GM21447 (cell line): ENCODE results near the gene APOL1.
"Not testable (repeated sequence)": the region's sequence is repeated elsewhere in the genome, so short reads cannot be mapped to it uniquely, and the experiment has no call there.

Experiments
- ATAC-seq: cut with Tn5 transposase; IDR thresholded peaks from one replicate; pipeline ENCODE4 v1.9.1; 2021; ENCODE audit not compliant: unreplicated experiment

APOL1 gene

GRCh38 chr22:36290391-36291075 lies 37.6 kb downstream of the APOL1 start:
- ATAC-seq = not testable (repeated sequence)

GRCh38 chr22:36291831-36292740 lies 39.2 kb downstream of the APOL1 start:
- no peak for ATAC-seq

DNA sequence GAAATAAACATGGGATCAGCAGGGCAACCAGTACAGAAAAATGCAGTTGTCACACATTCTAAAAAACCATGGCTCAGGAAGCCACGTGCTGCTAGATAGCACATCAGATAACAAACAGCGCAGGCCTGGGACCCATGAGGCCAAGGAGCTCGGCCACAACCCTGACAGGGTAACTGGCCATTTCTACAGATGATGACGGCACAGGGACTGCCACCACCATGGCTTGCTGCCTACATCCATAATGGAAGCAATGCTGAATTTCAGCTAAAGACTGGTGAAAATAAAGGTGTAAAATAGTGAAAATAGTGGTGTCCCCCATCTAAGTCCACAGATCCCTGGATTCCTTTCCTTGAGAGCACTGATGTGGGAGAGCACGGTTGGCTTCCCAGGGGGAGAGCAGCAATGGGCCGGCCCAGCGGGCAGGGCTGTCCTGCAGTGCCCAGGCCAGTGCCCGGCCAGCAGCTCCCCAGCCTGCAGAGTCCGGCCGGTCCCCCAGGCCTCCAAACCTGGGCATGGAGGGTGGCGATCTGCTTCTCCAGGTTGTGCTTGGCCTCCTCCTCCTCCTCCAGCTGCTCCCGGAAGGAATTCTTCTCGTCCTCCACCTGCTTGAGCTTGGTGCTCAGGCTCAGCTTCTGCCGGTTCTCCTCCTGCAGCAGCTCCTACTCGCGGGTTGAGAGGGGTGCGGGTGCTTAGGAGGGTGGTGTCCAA lies 40.0 kb downstream of the APOL1 start:
- no peak for ATAC-seq

DNA sequence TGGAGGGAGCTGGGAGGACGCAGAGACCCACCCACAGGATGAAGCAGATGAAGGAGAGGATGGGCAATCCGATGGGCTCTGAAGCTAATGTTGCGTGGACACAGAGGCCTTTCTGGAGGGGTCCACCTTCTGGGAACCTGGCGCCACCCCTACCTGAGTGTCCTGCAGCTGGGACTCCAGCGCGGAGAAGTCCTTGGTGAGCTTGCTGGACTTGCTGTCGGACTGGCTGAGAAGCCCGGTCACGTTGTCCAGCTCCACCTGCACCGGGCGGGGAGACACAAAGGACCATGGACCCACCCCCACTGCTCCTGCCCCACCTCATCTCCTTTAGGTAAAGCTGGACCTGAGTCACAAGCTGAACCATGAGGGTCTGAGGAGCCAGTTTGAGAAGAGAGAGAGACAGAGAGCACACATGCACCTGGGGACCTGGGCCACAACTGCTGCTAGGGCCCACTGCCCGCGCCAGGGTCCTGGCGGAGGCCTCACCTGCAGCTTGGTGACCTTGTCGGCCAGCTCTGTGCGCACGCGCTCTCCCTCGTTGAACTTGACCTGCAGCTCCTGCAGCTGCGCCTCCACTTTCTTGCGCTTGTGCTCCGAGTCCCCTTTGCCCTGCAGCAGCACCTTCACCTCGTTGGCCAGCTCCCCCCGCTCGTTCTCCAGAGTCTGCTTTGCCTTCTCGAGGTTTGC lies 40.8 kb downstream of the APOL1 start:
- no peak for ATAC-seq

DNA sequence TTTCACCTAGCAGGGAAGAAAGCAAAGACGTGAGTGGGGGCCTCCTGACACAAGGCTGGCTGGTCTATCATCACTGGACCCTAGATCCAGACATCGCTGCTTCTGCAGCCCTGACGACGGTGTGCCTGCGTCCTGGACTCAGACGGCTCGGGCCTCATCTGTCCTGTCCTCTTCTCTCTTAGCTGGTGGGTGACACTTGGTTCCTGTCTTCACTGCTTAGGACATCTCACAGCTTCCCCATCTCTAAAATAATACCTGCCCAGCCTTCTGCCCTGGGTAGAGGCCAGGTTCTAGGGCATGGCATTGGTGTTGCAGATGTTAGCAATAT lies 41.3 kb downstream of the APOL1 start:
- no peak for ATAC-seq

DNA sequence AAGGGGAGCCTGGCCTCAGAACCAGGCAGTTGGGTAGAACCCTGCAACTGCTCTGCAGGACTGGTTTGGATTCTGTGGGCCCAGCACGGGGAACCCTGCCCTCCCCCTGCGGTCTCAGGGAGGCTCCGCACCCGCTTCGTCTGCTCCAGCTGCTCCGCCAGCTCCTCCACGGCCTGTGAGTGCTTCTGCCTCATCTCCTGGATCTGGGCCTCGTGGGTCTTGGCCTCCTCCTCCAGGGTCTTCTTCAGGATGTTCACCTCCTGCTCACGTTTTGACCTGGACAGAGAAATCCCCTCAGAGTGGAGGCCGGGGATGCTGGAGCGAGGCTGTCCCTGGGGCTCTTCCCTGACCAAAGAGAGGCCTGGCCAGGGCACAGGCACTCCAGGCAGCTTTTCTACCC lies 41.9 kb downstream of the APOL1 start:
- no peak for ATAC-seq

- ATAC-seq = no peak
Measured at GRCh38 chr22:36295247-36295646, 42.3 kb downstream of the APOL1 start.

GRCh38 chr22:36296690-36297089 lies 43.8 kb downstream of the APOL1 start:
- ATAC-seq = no peak

GRCh38 chr22:36297568-36297967 lies 44.6 kb downstream of the APOL1 start:
- no peak for ATAC-seq

DNA sequence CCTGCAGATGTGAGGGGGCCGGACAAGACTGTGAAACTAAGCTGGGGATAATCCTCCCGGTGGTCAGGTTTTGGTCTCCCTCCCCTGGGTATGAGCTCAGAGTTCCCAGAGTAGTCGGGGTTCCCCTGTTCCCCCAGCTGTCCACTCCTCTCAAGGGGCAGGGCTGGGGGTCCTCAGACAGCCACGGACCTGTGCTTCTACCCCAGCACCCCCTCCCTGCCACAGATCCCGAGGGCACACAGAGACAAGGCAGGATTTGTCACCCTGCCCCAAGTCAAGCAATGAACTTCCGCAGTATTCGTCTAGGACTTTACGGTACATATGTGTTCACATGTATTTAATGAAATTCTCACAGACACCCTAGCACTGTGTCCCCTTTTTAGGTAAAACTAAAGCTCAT lies 45.2 kb downstream of the APOL1 start:
- no peak for ATAC-seq

- ATAC-seq = no peak
Measured at GRCh38 chr22:36298601-36299000, 45.7 kb downstream of the APOL1 start.

DNA sequence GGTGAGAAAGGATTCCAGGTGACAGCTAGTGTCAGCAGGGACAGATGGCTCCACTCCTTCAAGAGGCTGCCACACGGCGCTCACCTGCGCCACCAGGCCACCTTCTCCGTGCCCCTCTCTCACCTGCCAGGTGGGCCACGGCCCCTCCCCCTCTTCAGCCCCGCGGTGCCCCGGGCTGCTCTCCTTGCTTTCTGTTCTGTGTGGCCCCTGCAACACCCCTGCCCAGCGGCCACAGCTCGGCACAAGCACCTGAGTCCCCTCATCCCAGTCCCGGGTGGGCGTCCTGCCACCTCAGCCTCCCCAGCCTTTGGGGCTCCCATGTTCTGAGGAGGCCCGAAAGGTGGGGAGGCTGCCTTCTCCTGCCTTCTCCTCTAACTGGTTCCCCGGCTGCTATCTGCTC lies 46.4 kb downstream of the APOL1 start:
- ATAC-seq = no peak

GRCh38 chr22:36299911-36300310 lies 47.0 kb downstream of the APOL1 start:
- ATAC-seq = no peak

DNA sequence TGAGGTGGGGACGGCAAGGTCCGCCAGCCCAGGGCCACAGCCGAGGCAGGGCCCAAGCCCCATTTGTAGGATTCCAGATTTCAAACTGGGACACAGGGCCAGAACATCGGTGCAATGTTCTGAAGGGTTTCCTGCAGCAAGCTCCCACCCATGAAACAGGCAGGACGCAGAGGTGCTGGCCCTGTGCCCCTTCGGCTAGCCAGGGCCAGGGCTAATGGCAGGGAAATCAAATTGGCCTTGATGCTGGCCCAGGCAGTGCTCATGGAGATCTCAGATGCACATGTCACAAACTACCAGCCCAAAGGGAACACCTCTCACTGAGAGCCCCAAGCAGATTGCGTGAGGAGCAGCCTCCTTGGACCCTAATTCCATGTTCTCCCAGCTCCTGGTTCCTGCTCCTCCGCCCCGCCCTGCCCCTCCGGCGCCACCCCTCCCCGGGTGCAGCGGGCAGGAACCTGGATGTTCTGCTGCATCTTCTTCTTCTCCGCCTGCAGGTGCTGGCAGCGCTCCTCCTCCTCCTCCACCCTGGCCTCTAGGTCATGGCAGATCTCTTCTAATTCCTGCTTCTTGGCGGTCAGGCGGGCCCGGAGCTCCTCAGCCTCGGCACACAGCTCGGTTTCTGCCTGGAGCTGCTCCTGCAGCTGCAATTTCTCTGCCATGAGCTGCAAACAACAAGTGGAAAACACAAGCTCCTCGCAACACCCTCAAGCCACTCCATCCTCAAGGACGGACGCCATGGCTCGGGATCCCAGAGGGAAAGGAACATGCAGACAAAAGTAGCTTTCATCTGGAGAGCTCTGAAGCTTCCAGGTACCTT lies 47.7 kb downstream of the APOL1 start:
- no peak for ATAC-seq

GRCh38 chr22:36301384-36301828 lies 48.5 kb downstream of the APOL1 start:
- ATAC-seq = no peak

DNA sequence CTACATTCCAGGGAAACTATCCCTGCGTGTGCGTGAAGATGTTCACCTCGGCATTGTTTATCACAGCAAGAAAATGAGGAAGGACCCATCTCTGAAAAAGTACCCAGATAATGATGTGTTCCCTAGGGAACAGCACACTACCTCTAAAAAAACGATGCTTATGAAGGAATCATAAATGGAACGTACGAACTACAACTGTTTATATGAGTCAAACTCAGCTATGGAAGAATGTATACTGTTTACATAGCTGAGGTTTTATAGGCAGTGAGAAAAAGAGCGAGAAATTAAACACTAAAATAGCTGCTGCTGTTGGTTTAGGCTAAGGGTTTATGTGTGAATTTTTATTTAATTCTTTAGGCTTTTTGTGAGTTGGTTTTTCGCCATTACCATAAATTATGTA lies 48.9 kb downstream of the APOL1 start:
- no peak for ATAC-seq

DNA sequence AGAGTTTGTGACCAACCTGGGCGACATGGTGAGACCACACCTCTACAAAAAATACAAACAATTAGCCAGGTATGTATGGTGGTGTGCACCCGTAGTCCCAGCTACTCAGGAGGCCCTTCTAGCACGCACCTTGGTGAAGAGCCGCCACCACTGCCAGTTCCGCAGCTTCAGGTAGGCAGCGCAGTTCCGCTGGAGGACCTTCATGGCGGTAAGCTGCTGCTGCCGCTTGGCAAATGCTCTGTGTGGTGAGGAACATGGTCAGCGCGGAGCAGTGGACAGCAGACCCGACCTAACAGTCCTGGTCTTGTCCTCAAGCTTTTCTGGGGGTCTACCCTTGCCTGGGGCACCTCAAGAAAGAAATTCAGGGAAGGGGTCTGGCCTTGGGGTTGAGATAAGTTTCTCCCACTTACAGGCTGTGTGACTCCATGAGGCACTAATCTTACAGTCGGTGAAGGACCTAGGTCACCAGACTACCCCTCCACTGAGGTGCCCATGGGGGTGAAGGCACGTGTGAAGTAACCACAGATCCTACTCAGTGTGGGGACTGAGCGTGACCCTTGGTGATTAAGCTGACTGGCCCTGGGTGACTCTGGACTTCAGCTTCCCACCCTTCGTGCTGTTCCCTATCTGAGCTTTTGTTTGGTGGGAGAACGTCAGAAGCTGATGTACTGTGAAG lies 49.6 kb downstream of the APOL1 start:
- ATAC-seq = no peak

GRCh38 chr22:36303115-36303467 lies 50.2 kb downstream of the APOL1 start:
- ATAC-seq = no peak

DNA sequence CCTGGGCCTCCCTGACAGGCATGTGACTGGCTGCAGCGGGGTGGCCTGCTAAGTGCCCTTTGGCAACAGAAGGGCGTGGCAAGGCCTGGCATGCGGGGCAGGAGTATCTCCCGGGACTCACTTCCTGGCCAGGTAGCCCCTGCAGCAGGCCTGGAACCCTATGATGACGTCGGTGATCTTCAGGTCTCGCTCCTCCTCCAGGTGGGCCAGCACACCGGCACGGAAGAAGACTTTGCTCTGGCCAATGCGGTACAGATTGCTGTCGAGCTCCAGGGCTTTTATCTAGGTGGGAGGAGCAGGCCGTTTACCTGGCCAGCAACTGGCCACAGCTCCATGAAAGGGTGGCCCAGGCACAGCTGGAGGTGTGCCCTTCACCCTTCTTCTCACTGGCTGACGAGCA lies 50.9 kb downstream of the APOL1 start:
- ATAC-seq = no peak

DNA sequence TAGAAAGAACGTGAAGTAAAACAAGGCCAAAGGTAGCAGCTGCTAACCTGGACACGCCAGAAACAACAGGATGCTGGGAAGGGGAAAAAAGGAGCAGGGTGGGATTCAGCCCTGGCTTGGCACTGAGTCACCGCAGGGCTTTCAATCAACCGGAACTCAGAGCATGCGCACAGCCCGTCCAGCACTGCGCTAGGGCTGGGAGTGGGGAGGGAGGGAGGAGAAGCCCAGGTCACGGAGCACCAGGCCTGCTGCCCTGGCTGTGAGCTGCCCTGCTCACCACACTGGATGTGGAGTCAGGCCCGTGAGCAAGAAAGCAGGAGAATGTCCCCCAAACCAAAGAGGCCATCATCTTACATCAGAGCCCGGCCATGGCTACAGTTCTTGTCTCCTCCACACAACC lies 51.5 kb downstream of the APOL1 start:
- ATAC-seq = no peak
